ENCODE results near the gene PTGIR.
A peak's percentile ranks its signal among the peaks of the same experiment; 100 is the strongest.

PTGIR gene

GRCh38 chr19:46601318-46602224 is 23.3 kb downstream of the PTGIR start, which contains the start of gene CALM3:
Gene CALM3, plus strand, starts transcription at chr19:46601330. Its CDS starts 105 bp downstream, at chr19:46601435.
- no peak for DNase-seq (ENCODE audit: low read depth in 3 of 3)

GRCh38 chr19:46600384-46601317 is 24.2 kb downstream of the PTGIR start:
- DNase-seq (ENCODE audit: low read depth in 3 of 3) = peak; percentile 94 to 96 (median 95)

- DNase-seq (ENCODE audit: low read depth in 3 of 3) = no peak
These were observed 25.0 kb downstream of the PTGIR start for GRCh38 chr19:46599716-46600373.

GRCh38 chr19:46598372-46598917 is 26.4 kb downstream of the PTGIR start:
- DNase-seq (ENCODE audit: low read depth in 3 of 3) = no peak

- DNase-seq (ENCODE audit: low read depth in 3 of 3) = no peak
These were observed 28.9 kb downstream of the PTGIR start for GRCh38 chr19:46596008-46596407.

GRCh38 chr19:46591870-46592269 is 33.0 kb downstream of the PTGIR start:
- DNase-seq (ENCODE audit: low read depth in 3 of 3) = no peak

- DNase-seq (ENCODE audit: low read depth in 3 of 3) = no peak
These were observed 33.6 kb downstream of the PTGIR start for GRCh38 chr19:46591254-46591653.

- no peak for DNase-seq (ENCODE audit: low read depth in 3 of 3)
These were observed 37.0 kb downstream of the PTGIR start for GRCh38 chr19:46587861-46588260.

GRCh38 chr19:46586294-46586693 is 38.6 kb downstream of the PTGIR start:
- DNase-seq (ENCODE audit: low read depth in 3 of 3) = no peak

- DNase-seq (ENCODE audit: low read depth in 3 of 3) = no peak
These were observed 39.4 kb downstream of the PTGIR start for GRCh38 chr19:46585539-46585938.

GRCh38 chr19:46580247-46580646 is 44.6 kb downstream of the PTGIR start:
- no peak for DNase-seq (ENCODE audit: low read depth in 3 of 3)

GRCh38 chr19:46579361-46579879 is 45.5 kb downstream of the PTGIR start:
- peak in 1 of 3 donors; percentile 41 for DNase-seq (ENCODE audit: low read depth in 3 of 3)

- no peak for DNase-seq (ENCODE audit: low read depth in 3 of 3)
These were observed 46.4 kb downstream of the PTGIR start for GRCh38 chr19:46578450-46578849.

- peak in 2 of 3 donors; percentile 13 to 19 for DNase-seq (ENCODE audit: low read depth in 3 of 3)
These were observed 50.4 kb downstream of the PTGIR start for GRCh38 chr19:46574533-46574932.

GRCh38 chr19:46573679-46574498 is 51.0 kb downstream of the PTGIR start:
- no peak for DNase-seq (ENCODE audit: low read depth in 3 of 3)

GRCh38 chr19:46571495-46571894 is 53.4 kb downstream of the PTGIR start:
- no peak for DNase-seq (ENCODE audit: low read depth in 3 of 3)
